ENCODE measurements around the gene CCDC61.

Gene CCDC61

GRCh38 chr19:46016426-46017094, 21.3 kb downstream of the CCDC61 start:
- DNase-seq, result peak; percentile 84

- no peak for DNase-seq
Observed at GRCh38 chr19:46017095-46017429, 21.8 kb downstream of the CCDC61 start.

GRCh38 chr19:46017874-46018675, 22.8 kb downstream of the CCDC61 start:
- no peak for DNase-seq

- no peak for DNase-seq
Observed at GRCh38 chr19:46018729-46019251, 23.5 kb downstream of the CCDC61 start.

GRCh38 chr19:46019270-46019669, 24.0 kb downstream of the CCDC61 start:
- no peak for DNase-seq

GRCh38 chr19:46020819-46021125, 25.5 kb downstream of the CCDC61 start:
- no peak for DNase-seq

GRCh38 chr19:46021531-46022041, 26.3 kb downstream of the CCDC61 start:
- DNase-seq, result no peak

GRCh38 chr19:46022061-46022430, 26.8 kb downstream of the CCDC61 start:
- no peak for DNase-seq

GRCh38 chr19:46022431-46023310, 27.4 kb downstream of the CCDC61 start, which contains the start of gene PGLYRP1:
PGLYRP1 (minus strand) TSS chr19:46023053; CDS start chr19:46023021, 32 bp downstream.
- DNase-seq, result no peak

GRCh38 chr19:46023311-46023779, 28.1 kb downstream of the CCDC61 start:
- DNase-seq, result no peak

- no peak for DNase-seq
Observed at GRCh38 chr19:46025835-46026234, 30.6 kb downstream of the CCDC61 start.

- no peak for DNase-seq
Observed at GRCh38 chr19:46030812-46031550, 35.7 kb downstream of the CCDC61 start.

- no peak for DNase-seq
Observed at GRCh38 chr19:46031781-46032596, 36.7 kb downstream of the CCDC61 start.

GRCh38 chr19:46032597-46033025, 37.3 kb downstream of the CCDC61 start:
- no peak for DNase-seq

- DNase-seq, result no peak
Observed at GRCh38 chr19:46033401-46033800, 38.1 kb downstream of the CCDC61 start.

- DNase-seq, result no peak
Observed at GRCh38 chr19:46035546-46035945, 40.3 kb downstream of the CCDC61 start.

GRCh38 chr19:46035986-46036743, 40.9 kb downstream of the CCDC61 start:
- no peak for DNase-seq

GRCh38 chr19:46036744-46037128, 41.5 kb downstream of the CCDC61 start:
- DNase-seq, result no peak

GRCh38 chr19:46040125-46040524, 44.9 kb downstream of the CCDC61 start:
- DNase-seq, result no peak

GRCh38 chr19:46040952-46041500, 45.8 kb downstream of the CCDC61 start, which contains the start of gene IGFL4:
IGFL4 (minus strand) TSS chr19:46041002; CDS start chr19:46040962, 40 bp downstream.
- DNase-seq, result no peak

Data from midbrain (tissue), 1 donor.